Aorta (tissue), 5 donors: Measurements from ENCODE around the gene EPC1. TPM values are rescaled to one million over a fixed set of nuclear protein-coding genes. Genes with fewer than 3 reads are reported as not detected.
"Not testable (repeated sequence)": the region's sequence is repeated elsewhere in the genome, so short reads cannot be mapped to it uniquely, and the experiment has no call there.

ENCODE experiments used
- ATAC-seq: fragments of 200-7000 bp; cut with Tn5 transposase; one replicate; pipeline ENCODE4 v1.9.1; 2022; ENCODE audit warnings: moderate library complexity; ENCODE audit not compliant: low FRiP score
- DNase-seq, 2 donors: peaks; one replicate each; pipeline ENCODE4 v3.0.0-alpha.2; 2020
- H3K27ac ChIP-seq, 2 donors: one replicate each; pipeline ENCODE4 v1.5.1; 2013; ENCODE audit warnings: low read length in 2 of 2, mild to moderate bottlenecking in 2 of 2, moderate library complexity in 2 of 2, control low read depth in 1 of 2, inconsistent platforms in 1 of 2, low read depth in 1 of 2
- H3K27me3 ChIP-seq, 2 donors: one replicate each; pipeline ENCODE4 v1.6.1; 2013; ENCODE audit warnings: control low read depth in 1 of 2, low read length in 1 of 2, mild to moderate bottlenecking in 1 of 2, moderate library complexity in 1 of 2; ENCODE audit not compliant: insufficient read depth in 2 of 2, control insufficient read depth in 1 of 2
- H3K36me3 ChIP-seq, 2 donors: one replicate each; pipeline ENCODE4 v1.6.1; 2013; ENCODE audit warnings: control low read depth in 1 of 2, low read length in 1 of 2, mild to moderate bottlenecking in 1 of 2; ENCODE audit not compliant: insufficient read depth in 2 of 2, control insufficient read depth in 1 of 2
- H3K4me1 ChIP-seq, 2 donors: one replicate each; pipeline ENCODE4 v1.6.1; 2013; ENCODE audit warnings: low read length in 2 of 2, control low read depth in 1 of 2, mild to moderate bottlenecking in 1 of 2, moderate library complexity in 1 of 2; ENCODE audit not compliant: insufficient read depth in 2 of 2, control insufficient read depth in 1 of 2
- H3K4me3 ChIP-seq, 2 donors: one replicate each; pipeline ENCODE4 v1.5.1; 2013; ENCODE audit warnings: low read length in 2 of 2, control low read depth in 1 of 2, mild to moderate bottlenecking in 1 of 2
- H3K9me3 ChIP-seq: one replicate; pipeline ENCODE4 v1.6.1; 2013; ENCODE audit warnings: mild to moderate bottlenecking, low read length; ENCODE audit not compliant: control insufficient read depth
- WGBS, 2 donors: extraction: QIAGEN DNeasy Blood & Tissue Kit; methylation state at CpG; one replicate each; pipeline ENCODE4 v1.1.7; 2013; 5-methylcytosine and 5-hydroxymethylcytosine counted together
- intact Hi-C, 2 donors: fragments of 100-400 bp; cut with DNase I; formaldehyde crosslinking; loops; one replicate each; pipeline versions ENCODE4 v1.14.2 to v1.15.0; 2022
- long read RNA-seq, 2 donors: library from polyadenylated mRNA; unstranded; transcript quantifications; one replicate each; pipeline ENCODE4 v2.0.0, GENCODE V29; 2020 to 2021
- polyA plus RNA-seq, 2 donors: library from polyadenylated mRNA; stranded (reverse); fragments of 200-250 nt; gene quantifications; one replicate each; pipeline ENCODE4 v1.2.3, GENCODE V29; 2013
- total RNA-seq, 2 donors: library from RNA; stranded (reverse); fragmentation: NEBNext Ultra II Directional; extraction: Animal tissue kit (Norgen Biotek cat#: 25700); gene quantifications; one replicate each; pipeline ENCODE4 v1.2.1, GENCODE V29; 2021
- donor health status: healthy with polysubstance abuse.
- donor health status: Bipolar disorder and iron deficiency.
- donor health status: DM: no; HTN: no; CAD: no.
- donor health status: DM: no; HTN: no; CAD: no.
- donor health status: DM: yes; HTN: yes; CAD: no.

Gene EPC1
- total RNA-seq (10 to 100 TPM; 42.4 to 53.9 TPM), polyA plus RNA-seq (10 to 100 TPM; 15.9 to 21.8 TPM)
- long read RNA-seq, donor 1, full-length matches to known transcripts, result 3 of 19 reads
- long read RNA-seq, donor 1, partial matches to known transcripts, result 6 of 19 reads
- long read RNA-seq, donor 1, other reads (novel, unspliced or antisense), result 10 of 19 reads
- long read RNA-seq, donor 2, full-length matches to known transcripts, result 2 of 15 reads
- long read RNA-seq, donor 2, partial matches to known transcripts, result 5 of 15 reads
- long read RNA-seq, donor 2, other reads (novel, unspliced or antisense), result 8 of 15 reads

GRCh38 chr10:32346551-32347362 lies at the start of gene EPC1:
TSS of gene EPC1 (minus strand) at chr10:32347158. CDS start at chr10:32346915, 243 bp downstream.
- 1% methylated on average over 81 to 97 of the region's 97 CpGs for WGBS, 2 donors
- H3K27ac ChIP-seq, result peak within 1 kb of the TSS; percentile 89 to 99
- ATAC-seq (peak; percentile 95), DNase-seq (peak; percentile 91 to 95)
- no peaks in the 10 kb centered on the region for H3K9me3 ChIP-seq
- H3K36me3 ChIP-seq, result no peaks in the 10 kb centered on the region
- intact Hi-C loops, result loop anchor here (2.0 to 5.0 kb wide), 4 partner anchors 20 to 289 kb away; partner anchors contain the start of gene KIF5B (in 1 of the 2)
- no peaks in the 10 kb centered on the region for H3K4me1 ChIP-seq
- peak within 1 kb of the TSS; percentile 76 to 90 for H3K4me3 ChIP-seq
- H3K27me3 ChIP-seq, result no peaks in the 10 kb centered on the region

- no peaks in the 10 kb centered on the region for H3K4me1 ChIP-seq
- no peak overlapping the region for H3K4me3 ChIP-seq
- no peaks in the 10 kb centered on the region for H3K9me3 ChIP-seq
- ATAC-seq (no peak), DNase-seq (peak; percentile 35 to 54)
- H3K27ac ChIP-seq, result peak overlapping the region; percentile 49 to 68
- no peaks in the 10 kb centered on the region for H3K27me3 ChIP-seq
- intact Hi-C loops, result no loop called here
- H3K36me3 ChIP-seq, result no peaks in the 10 kb centered on the region
- WGBS, 2 donors, result 3 to 7% methylated on average over 4 of the region's 4 CpGs
Measured at GRCh38 chr10:32393911-32394310, 47.0 kb upstream of the EPC1 start.

GRCh38 chr10:32392284-32392683 lies 45.3 kb upstream of the EPC1 start:
- DNase-seq, ATAC-seq, H3K9me3 ChIP-seq, H3K27me3 ChIP-seq, H3K36me3 ChIP-seq, H3K27ac ChIP-seq, H3K4me3 ChIP-seq, H3K4me1 ChIP-seq, intact Hi-C loops: not testable (repeated sequence)

- H3K36me3 ChIP-seq, result no peaks in the 10 kb centered on the region
- intact Hi-C loops, result no loop called here
- no peak overlapping the region for H3K27ac ChIP-seq
- 68 to 79% methylated on average over 3 of the region's 3 CpGs for WGBS, 2 donors
- H3K4me3 ChIP-seq, result no peak overlapping the region
- no peaks in the 10 kb centered on the region for H3K4me1 ChIP-seq
- no peaks in the 10 kb centered on the region for H3K9me3 ChIP-seq
- ATAC-seq (no peak), DNase-seq (no peak)
- H3K27me3 ChIP-seq, result no peaks in the 10 kb centered on the region
Measured at GRCh38 chr10:32390193-32390592, 43.2 kb upstream of the EPC1 start.

GRCh38 chr10:32388258-32389027 lies 41.5 kb upstream of the EPC1 start:
- Histone ChIP-seq H3K4me3 (no peak overlapping the region), H3K9me3 (no peaks in the 10 kb centered on the region), H3K36me3 (no peaks in the 10 kb centered on the region), H3K4me1 (no peaks in the 10 kb centered on the region), H3K27me3 (no peaks in the 10 kb centered on the region), H3K27ac (no peak overlapping the region)
- intact Hi-C loops, result no loop called here
- DNase-seq (no peak), ATAC-seq (no peak)
- WGBS, 2 donors, result 64 to 69% methylated on average over 6 of the region's 6 CpGs

- no peak overlapping the region for H3K4me3 ChIP-seq
- WGBS, 2 donors, result 73 to 74% methylated on average over 7 of the region's 7 CpGs
- no peaks in the 10 kb centered on the region for H3K9me3 ChIP-seq
- ATAC-seq, result no peak
- no peak for DNase-seq
- no peaks in the 10 kb centered on the region for H3K4me1 ChIP-seq
- no peaks in the 10 kb centered on the region for H3K36me3 ChIP-seq
- no peak overlapping the region for H3K27ac ChIP-seq
- H3K27me3 ChIP-seq, result no peaks in the 10 kb centered on the region
- intact Hi-C loops, result no loop called here
Measured at GRCh38 chr10:32386623-32387260, 39.8 kb upstream of the EPC1 start.

- Histone ChIP-seq H3K27me3 (no peaks in the 10 kb centered on the region), H3K27ac (no peak overlapping the region), H3K9me3 (no peaks in the 10 kb centered on the region), H3K4me1 (no peaks in the 10 kb centered on the region), H3K36me3 (no peaks in the 10 kb centered on the region), H3K4me3 (no peak overlapping the region)
- intact Hi-C loops, result no loop called here
- DNase-seq (no peak), ATAC-seq (no peak)
- WGBS, 2 donors, result 91% methylated on average over 4 of the region's 4 CpGs
Measured at GRCh38 chr10:32384171-32384570, 37.2 kb upstream of the EPC1 start.

GRCh38 chr10:32381165-32381564 lies 34.2 kb upstream of the EPC1 start:
- Histone ChIP-seq H3K4me1 (no peaks in the 10 kb centered on the region), H3K27ac (no peak overlapping the region), H3K36me3 (no peaks in the 10 kb centered on the region), H3K9me3 (no peaks in the 10 kb centered on the region), H3K4me3 (no peak overlapping the region), H3K27me3 (no peaks in the 10 kb centered on the region)
- ATAC-seq (no peak), DNase-seq (no peak)
- intact Hi-C loops, result no loop called here
- 85 to 86% methylated on average over 3 of the region's 3 CpGs for WGBS, 2 donors
